Transverse colon (tissue), 4 donors: ENCODE data around the gene TH.

Source experiments
- CTCF ChIP-seq, 5 experiments: fragments of 200-600 bp in 3 of 5; fragments of 450-650 bp in 2 of 5; sonication (generic) in 3 of 5; IDR thresholded peaks; 1 replicate in 2 of 5; 2 replicates in 3 of 5; pipeline ENCODE4 v1.5.1; 2016 to 2017; ENCODE audit warnings: antibody characterized with exemption in 5 of 5, inconsistent platforms in 3 of 5, mild to moderate bottlenecking in 2 of 5, moderate library complexity in 1 of 5
- POLR2AphosphoS5 ChIP-seq, 3 donors: sonication (generic); formaldehyde crosslinking; IDR thresholded peaks; one replicate each; pipeline ENCODE4 v1.6.1; 2016; ENCODE audit warnings: antibody characterized with exemption in 3 of 3

- TF ChIP-seq CTCF (IDR thresholded peaks at IDR 0.05) (no peak), POLR2AphosphoS5 (IDR thresholded peaks at IDR 0.05) (no peak)
Measured at GRCh38 chr11:2200536-2200935, 28.9 kb upstream of the TH start.
